GM13977 (cell line): ENCODE results near the gene KCNG3.

Source experiments
- DNase-seq: peaks from one replicate; pipeline ENCODE4 v3.0.0; 2012; ENCODE audit warnings: low spot score
- CTCF ChIP-seq: IDR thresholded peaks from 2 replicates; pipeline ENCODE4 v1.5.1; 2012; ENCODE audit warnings: mild to moderate bottlenecking, control low read depth; ENCODE audit not compliant: insufficient read depth; ENCODE audit errors: extremely low read depth, missing control alignments
- in situ Hi-C: fragments of 300-500 bp; cut with MboI; formaldehyde crosslinking; loops from one replicate; pipeline ENCODE4 v1.12.0; 2022; ENCODE audit warnings: low sequenced_read_pairs, low pct_unique_long_range_greater_than_20kb, mixed read lengths, inconsistent platforms; ENCODE audit not compliant: unreplicated experiment

KCNG3 gene

GRCh38 chr2:42438685-42439084 lies 55.1 kb downstream of the KCNG3 start:
- no peak for DNase-seq
- no peak for TF ChIP-seq CTCF
- in situ Hi-C loops = no loop called here

- DNase-seq = no peak
- in situ Hi-C loops = no loop called here
- TF ChIP-seq CTCF = no peak
Observed at GRCh38 chr2:42436370-42436769, 57.4 kb downstream of the KCNG3 start.

GRCh38 chr2:42435628-42436027 lies 58.2 kb downstream of the KCNG3 start:
- in situ Hi-C loops = no loop called here

GRCh38 chr2:42430188-42430587 lies 63.6 kb downstream of the KCNG3 start:
- no peak for TF ChIP-seq CTCF
- DNase-seq = no peak
- in situ Hi-C loops = no loop called here

More at GRCh38 chr2:42435628-42436027, 58.2 kb downstream of the KCNG3 start:
- TF ChIP-seq CTCF = no peak
- DNase-seq = no peak

- TF ChIP-seq CTCF = no peak
- DNase-seq = no peak
- in situ Hi-C loops = no loop called here
Observed at GRCh38 chr2:42429352-42429751, 64.4 kb downstream of the KCNG3 start.

- DNase-seq = no peak
- in situ Hi-C loops = no loop called here
- TF ChIP-seq CTCF = no peak
Observed at GRCh38 chr2:42425697-42426096, 68.1 kb downstream of the KCNG3 start.

- no peak for DNase-seq
- no peak for TF ChIP-seq CTCF
- in situ Hi-C loops = no loop called here
Observed at GRCh38 chr2:42424033-42424432, 69.7 kb downstream of the KCNG3 start.
